HL-60/S4 treated with phorbol 12-myristate 13-acetate at 8.2 ng/mL for 4 days and 3 days (cell line): ENCODE measurements around the gene ZNF99.
"Not testable (repeated sequence)": the region's sequence is repeated elsewhere in the genome, so short reads cannot be mapped to it uniquely, and the experiment has no call there.

ENCODE experiments used
- in situ Hi-C: fragments of 300-500 bp; cut with MboI; formaldehyde crosslinking; loops from 2 replicates; pipeline ENCODE4 v1.15.0; 2022; ENCODE audit warnings: low sequenced_read_pairs

Gene ZNF99

DNA sequence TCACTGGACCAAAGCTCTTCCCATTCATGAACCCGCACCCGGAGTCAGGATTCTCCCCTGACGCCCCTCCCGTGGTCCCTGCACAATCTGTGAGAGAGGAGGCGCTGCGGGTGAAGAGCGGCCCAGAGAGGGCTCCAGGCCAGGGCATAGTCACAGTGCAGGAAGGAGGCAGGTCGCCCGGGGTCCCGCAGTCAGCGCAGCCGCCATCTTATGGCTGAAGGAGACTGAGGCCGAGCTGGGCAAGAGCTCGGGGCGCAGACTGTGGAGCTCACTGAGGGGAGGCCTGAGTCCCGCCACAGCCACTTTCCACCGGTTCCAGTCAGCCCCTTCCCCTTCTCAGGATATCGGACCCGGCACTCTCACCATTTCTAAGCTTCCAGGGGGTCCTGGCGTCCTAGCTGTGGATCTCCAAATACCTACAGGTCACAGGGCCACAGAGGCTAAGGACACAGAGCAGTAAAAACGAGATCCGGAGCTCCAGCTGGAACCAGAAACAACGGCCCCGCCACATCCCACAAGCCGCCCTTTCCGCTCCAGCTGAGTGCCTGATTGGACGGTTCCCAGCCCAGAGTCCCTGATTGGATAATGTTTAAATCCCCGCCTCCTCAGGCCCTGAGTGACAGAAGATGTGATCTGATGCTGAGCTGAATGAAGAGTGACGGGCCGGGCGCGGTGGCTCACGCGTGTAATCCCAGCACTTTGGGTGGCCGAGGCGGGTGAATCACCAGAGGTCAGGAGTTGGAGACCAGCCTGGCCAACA lies at the start of gene ZNF99:
Gene ZNF99 (minus strand): TSS at position 501 of the 760 bp plus-strand sequence. CDS start 135 bp downstream, at position 366.
- in situ Hi-C loops, result no loop called here

GRCh38 chr19:22832031-22832762 lies 48.2 kb upstream of the ZNF99 start, which contains the start of gene ZNF723:
Gene ZNF723 (plus strand): TSS chr19:22832291. CDS start chr19:22832380, 89 bp downstream.
- in situ Hi-C loops, result no loop called here

- in situ Hi-C loops, result no loop called here
Measured at GRCh38 chr19:22831211-22831610, 47.3 kb upstream of the ZNF99 start.

DNA sequence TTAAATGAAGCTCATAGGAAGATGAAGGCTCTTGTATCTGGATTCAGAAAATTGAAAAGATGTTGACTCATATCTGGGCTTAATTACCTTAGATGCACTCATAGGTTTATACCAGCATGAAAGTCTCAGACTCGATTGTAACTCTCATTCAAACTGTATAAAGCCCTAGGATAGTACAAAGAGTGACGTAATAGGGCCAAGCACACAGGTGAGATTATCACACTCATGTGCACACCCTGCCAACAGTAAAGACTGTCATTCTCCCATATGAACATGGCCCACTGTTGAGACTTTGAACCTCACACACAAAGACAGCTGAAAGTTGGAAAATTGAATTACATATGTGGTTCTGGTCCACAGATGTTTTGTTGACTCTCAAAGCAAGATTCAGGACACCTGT lies 30.2 kb upstream of the ZNF99 start:
- in situ Hi-C loops, result no loop called here

GRCh38 chr19:22807061-22807835 lies 23.3 kb upstream of the ZNF99 start:
- in situ Hi-C loops, result no loop called here

DNA sequence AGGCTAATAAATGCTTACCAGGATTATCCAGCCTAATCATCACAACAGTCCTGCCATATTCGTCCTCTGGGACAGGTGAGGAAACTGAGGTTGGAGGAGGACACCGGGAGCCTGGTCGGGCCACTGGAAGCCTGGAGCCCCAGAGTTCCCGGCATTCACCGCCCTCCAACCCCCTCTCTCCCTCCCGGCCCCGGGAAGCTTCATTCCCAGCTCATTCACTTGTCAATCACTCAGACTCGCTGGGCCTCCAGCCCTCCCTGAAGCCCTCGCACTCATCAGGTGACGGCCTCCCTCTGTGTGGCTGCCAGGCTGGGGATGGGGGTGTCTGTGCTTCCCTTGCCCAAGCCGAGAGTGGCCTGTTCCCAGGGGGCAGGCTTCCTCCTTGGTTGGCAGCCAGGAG lies 22.5 kb upstream of the ZNF99 start:
- in situ Hi-C loops, result no loop called here

DNA sequence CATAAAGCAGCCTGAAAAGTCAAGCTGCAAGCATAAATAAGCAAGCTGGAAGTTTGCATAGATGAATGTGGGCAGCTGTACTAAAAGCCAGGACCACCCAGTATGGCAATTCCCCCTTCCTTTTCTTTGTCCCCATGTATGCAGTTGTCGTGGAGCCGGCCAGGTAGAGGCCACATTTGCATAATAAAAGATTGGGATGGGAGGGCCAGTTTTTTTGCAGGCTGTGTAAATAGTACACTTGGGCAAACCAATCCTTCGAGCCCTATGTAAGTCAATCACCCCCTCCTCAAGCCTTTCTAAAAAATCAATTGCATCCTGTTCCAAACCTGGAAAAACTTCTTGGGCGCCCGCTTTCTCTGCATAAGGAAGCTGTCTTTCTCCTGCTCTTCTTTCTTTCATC lies 13.1 kb upstream of the ZNF99 start:
- in situ Hi-C loops, result no loop called here

GRCh38 chr19:22792863-22793262 lies 8.9 kb upstream of the ZNF99 start:
- in situ Hi-C loops, result not testable (repeated sequence)

- in situ Hi-C loops, result no loop called here
Measured at GRCh38 chr19:22735911-22736645, 47.9 kb downstream of the ZNF99 start.

- in situ Hi-C loops, result no loop called here
Measured at GRCh38 chr19:22733691-22734090, 50.3 kb downstream of the ZNF99 start.

GRCh38 chr19:22728214-22728613 lies 55.7 kb downstream of the ZNF99 start:
- in situ Hi-C loops, result not testable (repeated sequence)

DNA sequence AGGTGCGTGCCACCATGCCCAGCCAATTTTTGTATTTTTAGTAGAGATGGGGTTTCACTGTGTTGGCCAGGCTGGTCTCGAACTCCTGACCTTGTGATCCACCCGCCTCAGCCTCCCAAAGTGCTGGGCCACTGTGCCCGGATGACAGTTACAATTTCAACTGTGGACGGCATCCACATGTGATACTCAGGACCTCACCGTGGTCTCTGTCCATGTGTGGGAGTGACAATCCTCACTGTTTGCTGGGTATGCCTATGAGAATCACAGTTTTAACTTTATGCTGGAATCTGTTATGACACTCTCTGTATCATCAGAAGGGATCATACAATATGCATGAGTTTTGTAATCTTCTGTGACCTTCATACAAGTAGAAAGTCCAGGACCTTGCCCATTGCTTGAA lies 62.4 kb downstream of the ZNF99 start:
- in situ Hi-C loops, result not testable (repeated sequence)

GRCh38 chr19:22708983-22709382 lies 75.0 kb downstream of the ZNF99 start:
- in situ Hi-C loops, result no loop called here

- in situ Hi-C loops, result not testable (repeated sequence)
Measured at GRCh38 chr19:22703096-22703495, 80.9 kb downstream of the ZNF99 start.

- in situ Hi-C loops, result not testable (repeated sequence)
Measured at GRCh38 chr19:22702661-22703060, 81.3 kb downstream of the ZNF99 start.
